Renal pelvis (tissue), 3 donors: ENCODE measurements around the gene FBLIM1. TPM values are rescaled to one million over a fixed set of nuclear protein-coding genes. Genes with fewer than 3 reads are reported as not detected.

Experiments used
- polyA plus RNA-seq, 3 donors: library from polyadenylated mRNA; unstranded; fragments of 120-200 nt; gene quantifications; one replicate each; pipeline ENCODE4 v1.2.1, GENCODE V29; 2013; ENCODE audit not compliant: insufficient read length in 3 of 3

Gene FBLIM1
- polyA plus RNA-seq, 3 donors: 55.1 to 65.3 (median 59.4) TPM

Other genes starting within 250 kb of the FBLIM1 start
- 10 to 100 TPM; 27.4 to 41.9 (median 33.5) TPM for gene CASP9, start 234.6 kb upstream of the FBLIM1 start, polyA plus RNA-seq
- gene DNAJC16, start 231.9 kb upstream of the FBLIM1 start, polyA plus RNA-seq: 10 to 100 TPM; 26.8 to 41.9 (median 37.4) TPM
- gene AGMAT, start 173.7 kb upstream of the FBLIM1 start, polyA plus RNA-seq: 10 to 100 TPM; 31.9 to 39.6 (median 35.9) TPM
- 10 to 100 TPM; 16.8 to 25.0 (median 24.2) TPM for gene DDI2, start 141.3 kb upstream of the FBLIM1 start, polyA plus RNA-seq
- 10 to 100 TPM; 49.5 to 51.4 (median 51.1) TPM for gene PLEKHM2, start 74.5 kb upstream of the FBLIM1 start, polyA plus RNA-seq
- gene SLC25A34, start 22.5 kb upstream of the FBLIM1 start, polyA plus RNA-seq: 1 to 10 TPM; 2.4 to 4.5 (median 3.4) TPM
- gene TMEM82, start 16.3 kb upstream of the FBLIM1 start, polyA plus RNA-seq: 1 to 10 TPM; 4.5 to 6.1 (median 5.2) TPM
- gene UQCRHL, start 48.9 kb downstream of the FBLIM1 start, polyA plus RNA-seq: 1 to 10 TPM; 1.1 to 2.7 (median 2.5) TPM
- gene SPEN, start 88.9 kb downstream of the FBLIM1 start, polyA plus RNA-seq: 10 to 100 TPM; 57.4 to 68.0 (median 67.3) TPM
- gene ZBTB17, start 217.3 kb downstream of the FBLIM1 start, polyA plus RNA-seq: 10 to 100 TPM; 35.5 to 38.4 (median 36.6) TPM
- under 1 TPM; 0.07 to 0.22 (median 0.19) TPM for gene SRARP, start 245.4 kb downstream of the FBLIM1 start, polyA plus RNA-seq